Stomach (tissue), 4 donors: ENCODE measurements around the gene MAP4K5.

Experiments used
- CTCF ChIP-seq, 7 experiments: fragments of 450-650 bp in 4 of 7; fragments of 200-600 bp in 3 of 7; sonication (generic) in 3 of 7; IDR thresholded peaks; one replicate each; pipeline ENCODE4 v1.5.1; 2016 to 2019; ENCODE audit warnings: antibody characterized with exemption in 7 of 7, control low read depth in 2 of 7, mild to moderate bottlenecking in 1 of 7
- EP300 ChIP-seq: sonication (generic); formaldehyde crosslinking; IDR thresholded peaks from one replicate; pipeline ENCODE4 v1.6.1; 2017; ENCODE audit warnings: antibody characterized with exemption
- POLR2A ChIP-seq, 4 donors: fragments of 450-650 bp; IDR thresholded peaks; one replicate each; pipeline ENCODE4 v1.6.1; 2016; ENCODE audit warnings: antibody characterized with exemption in 4 of 4, control low read depth in 2 of 4, mild to moderate bottlenecking in 1 of 4, moderate library complexity in 1 of 4
- POLR2AphosphoS5 ChIP-seq, 3 donors: sonication (generic); formaldehyde crosslinking; IDR thresholded peaks; one replicate each; pipeline ENCODE4 v1.6.1; 2016; ENCODE audit warnings: antibody characterized with exemption in 3 of 3

- no peak for TF ChIP-seq CTCF (IDR thresholded peaks at IDR 0.05)
- no peak for TF ChIP-seq POLR2A (IDR thresholded peaks at IDR 0.05)
- no peak for TF ChIP-seq POLR2AphosphoS5 (IDR thresholded peaks at IDR 0.05)
- TF ChIP-seq EP300 = no peak
These were observed 134.2 kb downstream of the MAP4K5 start for GRCh38 chr14:50398189-50398580.
